HL-60/S4 treated with phorbol 12-myristate 13-acetate at 8.2 ng/mL for 4 days and 3 days (cell line): Measurements from ENCODE around the gene BBS12.

ENCODE experiments used
- in situ Hi-C: fragments of 300-500 bp; cut with MboI; formaldehyde crosslinking; loops from 2 replicates; pipeline ENCODE4 v1.15.0; 2022; ENCODE audit warnings: low sequenced_read_pairs

Gene BBS12

GRCh38 chr4:122712782-122713181 lies 19.7 kb upstream of the BBS12 start:
- in situ Hi-C loops = no loop called here

DNA sequence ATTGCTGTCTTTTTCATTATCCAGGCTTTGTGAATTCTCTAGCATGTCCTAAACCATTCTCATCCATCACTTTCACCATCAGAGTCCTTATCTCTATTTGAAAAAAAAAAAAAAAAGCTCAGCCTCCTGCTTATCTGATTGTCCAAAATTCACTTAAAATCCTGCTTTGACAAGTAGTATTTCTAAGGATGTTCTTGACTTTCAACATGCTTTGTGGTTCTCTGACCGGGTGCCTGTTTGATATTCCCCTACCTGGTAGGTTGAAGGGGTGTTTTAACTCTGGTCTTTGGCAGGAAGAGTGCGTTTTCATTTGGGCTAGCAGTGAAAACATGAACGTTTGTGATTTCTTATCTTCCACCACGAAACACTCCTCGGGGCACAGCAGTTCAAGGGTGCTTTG lies 17.3 kb upstream of the BBS12 start:
- in situ Hi-C loops = no loop called here

- in situ Hi-C loops = no loop called here
These were observed 15.6 kb upstream of the BBS12 start for GRCh38 chr4:122716825-122717448.

GRCh38 chr4:122718281-122718680 lies 14.2 kb upstream of the BBS12 start:
- in situ Hi-C loops = no loop called here

DNA sequence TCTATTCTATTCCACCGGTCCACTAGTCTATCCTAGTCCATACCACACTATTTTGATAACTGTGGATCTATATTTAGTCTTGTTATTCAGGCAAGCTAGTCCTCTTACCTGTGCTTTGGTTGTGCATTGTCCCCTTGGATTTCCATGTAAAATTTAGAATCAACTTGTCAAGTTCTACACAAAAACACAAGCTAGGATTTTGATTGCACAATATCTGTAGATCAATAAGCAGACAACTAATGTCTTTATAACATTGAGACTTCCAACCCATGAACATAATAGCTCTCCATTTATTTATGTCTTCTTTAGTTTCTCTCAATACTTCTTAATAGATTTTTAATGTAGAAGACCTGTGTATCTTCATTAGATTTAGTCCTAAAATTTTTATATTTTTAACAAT lies 10.2 kb upstream of the BBS12 start:
- in situ Hi-C loops = no loop called here

GRCh38 chr4:122728856-122729255 lies 3.6 kb upstream of the BBS12 start:
- in situ Hi-C loops = no loop called here

DNA sequence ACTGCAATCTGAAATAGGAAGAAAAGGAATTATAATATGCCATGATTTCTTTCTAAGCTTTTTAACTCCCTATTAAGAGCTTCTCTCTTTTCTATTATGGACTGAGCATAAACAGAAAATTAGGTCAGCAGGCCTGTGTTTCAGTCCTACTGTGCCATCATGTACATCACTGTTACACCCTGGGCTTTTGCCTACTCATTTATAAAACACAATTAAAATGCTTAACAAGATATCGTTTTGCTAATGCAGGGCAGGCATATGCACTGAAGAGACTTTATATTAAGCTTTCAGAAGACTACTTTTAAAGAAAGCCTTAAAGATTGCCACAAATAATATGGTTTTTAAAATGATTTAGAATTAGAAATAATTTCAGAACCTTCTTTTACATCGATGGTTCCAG lies 828 bp upstream of the BBS12 start:
- in situ Hi-C loops = no loop called here

- in situ Hi-C loops = no loop called here
These were observed 1.2 kb downstream of the BBS12 start for GRCh38 chr4:122733787-122734120.

DNA sequence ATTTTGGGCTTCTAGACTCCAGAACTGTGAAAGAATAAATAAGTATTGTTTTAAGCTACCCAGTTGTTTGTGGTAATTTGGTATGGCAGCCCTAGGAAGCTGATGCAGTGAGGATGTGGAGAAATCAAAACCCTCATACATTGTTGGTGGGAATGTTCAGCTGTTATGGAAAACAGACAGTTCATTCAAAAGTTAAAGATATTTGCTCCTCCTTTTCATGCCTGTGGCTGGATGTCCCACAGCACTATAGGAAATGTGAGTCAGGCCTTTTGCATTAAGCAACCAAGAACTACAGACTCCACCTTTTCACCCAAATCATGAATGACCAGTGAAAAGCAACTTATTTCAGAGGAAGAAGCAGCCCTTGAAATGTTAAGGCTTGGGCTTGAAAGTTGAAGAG lies 6.7 kb downstream of the BBS12 start:
- in situ Hi-C loops = no loop called here

DNA sequence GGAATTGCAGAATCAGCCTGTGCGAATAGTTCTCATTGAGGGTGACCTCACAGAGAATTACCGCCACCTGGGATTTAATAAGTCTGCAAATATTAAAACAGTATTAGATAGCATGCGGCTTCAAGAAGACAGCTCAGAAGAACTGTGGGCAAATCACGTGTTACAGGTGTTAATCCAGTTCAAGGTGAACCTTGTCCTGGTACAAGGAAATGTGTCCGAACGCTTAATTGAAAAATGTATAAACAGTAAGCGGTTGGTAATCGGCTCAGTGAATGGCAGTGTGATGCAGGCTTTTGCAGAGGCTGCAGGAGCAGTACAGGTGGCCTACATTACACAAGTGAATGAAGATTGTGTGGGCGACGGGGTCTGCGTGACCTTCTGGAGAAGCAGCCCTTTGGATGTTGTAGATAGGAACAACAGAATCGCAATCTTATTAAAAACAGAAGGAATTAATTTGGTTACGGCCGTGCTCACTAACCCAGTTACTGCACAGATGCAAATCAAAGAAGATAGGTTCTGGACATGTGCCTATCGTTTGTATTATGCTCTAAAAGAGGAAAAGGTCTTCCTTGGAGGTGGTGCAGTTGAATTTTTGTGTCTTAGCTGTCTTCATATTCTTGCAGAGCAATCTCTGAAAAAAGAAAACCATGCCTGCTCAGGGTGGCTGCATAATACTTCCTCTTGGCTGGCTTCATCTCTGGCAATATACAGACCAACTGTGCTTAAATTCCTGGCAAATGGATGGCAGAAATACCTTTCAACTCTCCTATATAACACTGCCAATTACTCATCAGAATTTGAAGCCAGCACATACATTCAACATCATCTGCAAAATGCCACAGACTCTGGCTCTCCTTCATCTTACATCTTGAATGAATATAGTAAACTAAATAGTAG lies 10.7 kb downstream of the BBS12 start:
- in situ Hi-C loops = no loop called here

DNA sequence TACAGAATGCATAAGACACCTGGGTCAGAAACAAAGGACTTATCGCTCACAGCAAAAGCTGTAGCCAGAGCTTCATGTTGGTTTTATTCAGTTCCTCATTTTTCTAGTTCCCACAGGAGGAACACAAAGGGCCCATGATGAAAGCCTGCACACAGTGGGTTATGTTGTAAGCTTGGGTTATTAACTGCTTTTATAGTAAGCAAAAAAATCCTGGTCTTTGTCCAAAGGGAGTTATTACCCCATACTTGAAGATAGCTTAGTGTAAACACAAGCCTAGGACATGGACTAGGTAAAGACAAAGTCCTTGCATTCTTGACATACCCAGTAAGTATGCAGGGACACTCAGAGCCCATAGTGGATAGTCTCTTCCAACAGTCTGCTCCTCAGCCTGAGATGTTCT lies 11.7 kb downstream of the BBS12 start:
- in situ Hi-C loops = no loop called here

DNA sequence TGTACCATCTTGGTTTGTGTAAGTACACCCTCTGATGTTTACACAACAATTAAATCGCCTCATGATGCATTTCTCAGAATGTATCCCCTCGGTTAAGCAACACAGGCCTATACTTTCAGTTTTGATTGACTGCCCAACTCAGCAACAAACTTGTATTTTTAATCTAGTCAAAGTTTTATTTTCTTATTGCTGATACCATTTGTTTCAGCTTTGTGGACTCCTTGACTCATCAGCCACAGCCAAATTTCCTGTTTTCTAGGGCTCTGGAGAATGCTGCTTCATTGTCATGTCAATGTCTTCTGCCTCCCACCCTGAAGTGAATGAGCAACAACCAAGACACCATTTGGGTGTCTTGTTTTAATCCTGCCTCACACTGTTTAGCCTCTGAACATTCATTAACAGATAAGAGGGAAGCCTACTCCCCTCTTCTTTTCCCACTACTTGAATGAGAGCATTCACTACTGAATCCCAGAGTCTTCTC lies 14.0 kb downstream of the BBS12 start:
- in situ Hi-C loops = no loop called here

DNA sequence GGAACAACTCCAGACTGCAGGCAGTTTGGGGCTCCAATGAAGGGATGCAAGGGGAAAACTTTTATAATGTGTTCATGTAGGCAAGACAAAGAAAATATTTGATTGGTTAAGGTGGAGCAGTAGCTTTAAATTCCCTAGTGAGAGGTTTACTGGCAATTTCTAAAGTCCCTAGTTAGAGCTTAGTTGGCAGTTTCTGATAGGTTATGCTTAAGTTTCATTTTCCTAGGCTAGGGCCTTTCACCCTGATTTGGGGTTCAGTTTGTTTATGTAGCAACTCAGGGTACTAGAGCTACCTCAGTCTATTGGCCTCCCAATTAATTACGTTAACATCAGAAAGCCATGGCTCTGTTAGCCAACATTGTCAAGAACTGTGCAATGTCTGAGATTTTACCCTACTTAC lies 14.6 kb downstream of the BBS12 start:
- in situ Hi-C loops = no loop called here

DNA sequence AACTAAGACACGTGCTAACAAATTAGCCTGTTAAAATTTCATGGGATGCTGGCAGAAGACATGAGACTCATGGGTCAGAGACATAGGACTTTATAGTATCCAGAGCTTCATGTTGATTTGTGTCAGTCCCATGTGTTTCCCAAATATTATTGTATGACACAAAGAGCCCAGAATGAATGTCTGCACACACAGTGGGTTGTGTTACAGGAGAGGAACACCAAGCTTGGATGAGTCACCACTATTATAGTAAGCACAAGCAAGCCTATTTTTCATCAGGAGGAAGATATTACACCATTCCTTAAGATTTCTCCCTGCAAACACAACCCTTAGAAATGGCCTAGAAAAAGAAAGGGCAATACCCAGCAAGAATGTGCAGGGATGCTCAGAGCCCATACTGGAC lies 15.4 kb downstream of the BBS12 start:
- in situ Hi-C loops = no loop called here

- in situ Hi-C loops = no loop called here
These were observed 17.4 kb downstream of the BBS12 start for GRCh38 chr4:122749704-122750454.

DNA sequence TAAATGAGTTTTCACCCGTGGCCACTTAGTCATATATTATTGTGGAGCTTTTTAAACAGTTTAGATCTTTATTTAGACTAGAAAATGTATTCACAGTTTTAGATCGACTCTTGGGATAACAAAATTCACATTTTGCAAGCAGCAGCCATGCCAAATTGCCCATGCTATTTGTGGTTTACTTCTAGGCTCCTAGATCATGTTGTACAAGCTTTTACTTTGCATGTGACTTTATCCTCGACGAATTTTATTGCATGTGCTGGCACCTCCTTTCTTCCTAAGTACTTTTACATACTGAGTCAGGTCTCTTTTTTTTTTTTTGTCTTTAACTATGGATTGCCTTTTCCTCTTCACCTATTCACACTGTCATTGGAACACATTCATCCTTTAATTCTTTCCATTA lies 23.2 kb downstream of the BBS12 start:
- in situ Hi-C loops = no loop called here

- in situ Hi-C loops = no loop called here
These were observed 25.5 kb downstream of the BBS12 start for GRCh38 chr4:122758033-122758432.

GRCh38 chr4:122759639-122760310 lies 27.3 kb downstream of the BBS12 start:
- in situ Hi-C loops = no loop called here

DNA sequence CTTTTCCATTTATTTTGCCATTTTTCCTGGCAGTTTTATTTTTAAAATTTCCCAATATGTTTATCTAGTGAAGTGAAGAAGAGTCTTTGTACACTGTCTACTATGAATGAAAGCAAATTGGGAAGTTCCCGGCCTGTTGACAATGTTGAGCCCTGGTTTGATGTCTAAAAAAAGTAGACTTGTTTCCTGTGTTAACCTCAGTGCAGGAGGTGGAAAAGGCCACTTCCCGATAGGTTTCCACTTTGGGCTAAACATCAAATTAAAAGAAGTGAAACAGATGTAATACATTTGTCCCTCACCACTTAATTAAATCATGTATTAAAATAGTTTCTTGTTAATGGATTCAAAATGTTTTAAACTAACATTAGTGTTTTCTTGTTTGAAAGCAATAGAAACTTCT lies 30.0 kb downstream of the BBS12 start:
- in situ Hi-C loops = no loop called here

DNA sequence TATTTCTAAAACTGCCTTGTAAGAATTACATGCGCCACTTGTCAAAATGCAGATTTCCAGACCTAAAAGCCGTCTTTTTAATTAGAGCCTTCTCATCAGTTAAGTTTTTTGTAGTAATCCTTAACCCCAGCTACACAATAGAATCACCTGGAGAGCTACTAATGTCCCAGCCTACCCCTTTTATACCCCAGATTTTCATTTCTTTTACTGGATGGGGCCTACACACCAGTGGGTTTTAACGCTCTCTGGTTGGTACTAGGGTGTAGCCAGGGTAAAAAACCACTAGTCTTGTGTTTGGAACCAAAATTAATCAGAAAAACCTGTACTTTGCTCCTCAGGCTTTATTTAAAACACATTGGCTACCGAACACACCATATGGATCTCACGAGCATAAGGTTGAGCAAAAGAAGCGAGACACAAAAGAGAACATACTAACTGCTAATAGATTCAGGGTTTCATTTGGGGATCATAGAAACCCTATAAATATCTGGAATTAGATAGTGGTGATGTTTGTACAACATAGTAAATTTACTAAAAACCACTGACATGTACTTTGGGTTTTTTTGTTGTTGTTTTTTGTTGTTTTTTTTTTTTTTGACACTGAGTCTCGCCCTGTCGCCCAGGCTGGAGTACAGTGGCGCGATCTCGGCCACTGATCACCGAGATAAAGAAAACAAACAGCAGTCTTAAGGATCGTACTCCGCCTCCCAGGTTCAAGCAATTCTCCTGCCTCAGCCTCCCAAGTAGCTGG lies 30.6 kb downstream of the BBS12 start:
- in situ Hi-C loops = no loop called here
